Smooth muscle cell (in vitro differentiated cells): ENCODE measurements around the gene AKAP13. TPM values are rescaled to one million over a fixed set of nuclear protein-coding genes. Genes with fewer than 3 reads are reported as not detected.

Experiments used
- DNase-seq: peaks from one replicate; lab custom pipeline; 2025; ENCODE audit not compliant: unreplicated experiment; lab: John Stamatoyannopoulos, UW
- H2AFZ ChIP-seq: fragments of 200-600 bp; sonication (generic); 2 replicates; pipeline ENCODE4 v1.6.0; 2016; ENCODE audit warnings: antibody characterized with exemption, low read depth, mild to moderate bottlenecking
- H3F3A ChIP-seq: fragments of 200-600 bp; sonication (generic); 2 replicates; pipeline ENCODE4 v1.6.0; 2017; ENCODE audit warnings: antibody characterized with exemption, low read depth
- H3K27ac ChIP-seq: fragments of 200-600 bp; sonication (generic); 2 replicates; pipeline ENCODE4 v1.5.1; 2016; ENCODE audit warnings: low read depth, mild to moderate bottlenecking
- H3K27me3 ChIP-seq: fragments of 200-600 bp; sonication (generic); 2 replicates; pipeline ENCODE4 v1.6.1; 2016; ENCODE audit warnings: low read depth, mild to moderate bottlenecking
- H3K36me3 ChIP-seq: fragments of 200-600 bp; sonication (generic); 2 replicates; pipeline ENCODE4 v1.5.1; 2016; ENCODE audit warnings: low read depth
- H3K4me1 ChIP-seq: fragments of 200-600 bp; sonication (generic); 2 replicates; pipeline ENCODE4 v1.5.1; 2016; ENCODE audit warnings: low read depth
- H3K4me2 ChIP-seq: fragments of 200-600 bp; sonication (generic); 2 replicates; pipeline ENCODE4 v1.6.0; 2016; ENCODE audit warnings: mild to moderate bottlenecking
- H3K4me3 ChIP-seq: fragments of 200-600 bp; sonication (generic); 2 replicates; pipeline ENCODE4 v1.5.1; 2016; ENCODE audit warnings: mild to moderate bottlenecking
- H3K79me2 ChIP-seq: fragments of 200-600 bp; sonication (generic); 2 replicates; pipeline ENCODE4 v1.6.0; 2016; ENCODE audit warnings: low read depth, mild to moderate bottlenecking
- H3K9ac ChIP-seq: fragments of 200-600 bp; sonication (generic); 2 replicates; pipeline ENCODE4 v1.6.0; 2016; ENCODE audit warnings: low read depth
- H3K9me3 ChIP-seq: fragments of 200-600 bp; sonication (generic); replicated peaks from 2 replicates; pipeline ENCODE4 v1.5.1; 2016; ENCODE audit warnings: low read depth
- H4K20me1 ChIP-seq: fragments of 200-600 bp; sonication (generic); 2 replicates; pipeline ENCODE4 v1.6.0; 2016; ENCODE audit warnings: low read depth
- WGBS: methylation state at CpG from one replicate; pipeline ENCODE4 v1.1.7; 2016; ENCODE audit warnings: low lambda C conversion rate; 5-methylcytosine and 5-hydroxymethylcytosine counted together
- polyA plus RNA-seq: library from polyadenylated mRNA; unstranded; fragments of >200 nt; fragmentation: Nextera tagmentation; extraction: Ambion mirVana; gene quantifications from 2 replicates; pipeline ENCODE4 v1.2.1, GENCODE V29; 2016
- total RNA-seq: library from RNA; depleted of rRNA; stranded (reverse); fragments of >200 nt; gene quantifications from 2 replicates; pipeline ENCODE4 v1.2.3, GENCODE V29; 2014
- TF ChIP-seq, protein P1 (sequence below): fragments of 200-600 bp; sonication (generic); IDR thresholded peaks from 2 replicates; pipeline ENCODE4 v1.5.1; 2017; ENCODE audit warnings: borderline replicate concordance, mild to moderate bottlenecking, antibody characterized with exemption; ENCODE audit not compliant: insufficient read depth, poor library complexity, severe bottlenecking

The AKAP13 gene
- total and polyA plus RNA-seq, 2 experiments from 2014 or later, result 43.3 to 63.5 TPM

DNA sequence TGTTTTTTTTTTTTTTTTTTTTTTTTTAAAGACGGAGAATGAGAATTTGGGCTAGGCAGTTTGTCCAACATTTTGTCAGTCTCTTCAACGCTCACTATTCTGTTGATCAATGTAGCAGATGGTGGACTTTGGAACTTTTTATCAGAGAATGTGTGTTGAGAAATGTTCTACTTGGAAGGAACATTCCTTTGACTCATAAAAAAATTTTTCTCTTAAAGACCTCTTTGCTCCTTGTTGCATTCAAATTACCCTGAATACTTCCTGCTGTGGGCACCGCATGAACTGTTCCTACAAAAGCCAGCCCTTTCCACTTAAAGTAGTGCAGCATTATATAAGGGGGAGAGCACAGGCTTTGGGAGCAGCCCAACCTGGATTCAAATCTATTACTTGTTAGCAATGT, 182.9 kb downstream of the AKAP13 start:
- H3K9ac ChIP-seq, result no peak overlapping the region
- DNase-seq, result no peak
- H3F3A ChIP-seq, result no peaks in the 10 kb centered on the region
- no peak overlapping the region for H3K4me2 ChIP-seq
- no peaks in the 10 kb centered on the region for H3K9me3 ChIP-seq
- H3K27me3 ChIP-seq, result no peaks in the 10 kb centered on the region
- H4K20me1 ChIP-seq, result peaks cover 31% of the 10 kb centered on the region
- no peaks in the 10 kb centered on the region for H3K36me3 ChIP-seq
- TF ChIP-seq, protein P1, sequence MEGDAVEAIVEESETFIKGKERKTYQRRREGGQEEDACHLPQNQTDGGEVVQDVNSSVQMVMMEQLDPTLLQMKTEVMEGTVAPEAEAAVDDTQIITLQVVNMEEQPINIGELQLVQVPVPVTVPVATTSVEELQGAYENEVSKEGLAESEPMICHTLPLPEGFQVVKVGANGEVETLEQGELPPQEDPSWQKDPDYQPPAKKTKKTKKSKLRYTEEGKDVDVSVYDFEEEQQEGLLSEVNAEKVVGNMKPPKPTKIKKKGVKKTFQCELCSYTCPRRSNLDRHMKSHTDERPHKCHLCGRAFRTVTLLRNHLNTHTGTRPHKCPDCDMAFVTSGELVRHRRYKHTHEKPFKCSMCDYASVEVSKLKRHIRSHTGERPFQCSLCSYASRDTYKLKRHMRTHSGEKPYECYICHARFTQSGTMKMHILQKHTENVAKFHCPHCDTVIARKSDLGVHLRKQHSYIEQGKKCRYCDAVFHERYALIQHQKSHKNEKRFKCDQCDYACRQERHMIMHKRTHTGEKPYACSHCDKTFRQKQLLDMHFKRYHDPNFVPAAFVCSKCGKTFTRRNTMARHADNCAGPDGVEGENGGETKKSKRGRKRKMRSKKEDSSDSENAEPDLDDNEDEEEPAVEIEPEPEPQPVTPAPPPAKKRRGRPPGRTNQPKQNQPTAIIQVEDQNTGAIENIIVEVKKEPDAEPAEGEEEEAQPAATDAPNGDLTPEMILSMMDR, result no peak
- no peak overlapping the region for H2AFZ ChIP-seq
- peaks cover 10% of the 10 kb centered on the region for H3K4me1 ChIP-seq
- 69% methylated on average over 3 of the region's 3 CpGs for WGBS
- no peak overlapping the region for H3K27ac ChIP-seq
- H3K79me2 ChIP-seq, result peaks cover 32% of the 10 kb centered on the region
- no peak overlapping the region for H3K4me3 ChIP-seq

DNA sequence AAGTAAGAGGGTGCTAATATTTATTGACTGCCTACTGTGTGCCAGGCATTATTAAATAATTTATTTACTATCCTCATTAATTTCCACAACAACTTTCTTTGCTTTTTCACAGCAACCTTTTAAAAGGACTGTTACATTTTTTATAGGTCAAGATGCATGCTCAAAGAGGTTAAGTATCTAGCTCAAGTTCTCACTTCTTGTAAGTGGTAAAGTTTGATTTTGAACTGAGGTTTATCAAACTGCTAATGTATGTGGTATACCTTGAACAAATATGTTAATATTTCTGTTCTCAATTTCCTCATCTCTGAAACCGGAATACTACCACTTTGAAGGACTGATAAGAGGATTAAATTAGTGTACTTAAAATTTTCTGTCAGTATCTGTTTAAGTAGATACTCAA, 183.3 kb downstream of the AKAP13 start:
- Histone ChIP-seq H3K4me1 (peaks cover 10% of the 10 kb centered on the region), H2AFZ (no peak overlapping the region), H3K79me2 (peaks cover 35% of the 10 kb centered on the region), H3K27me3 (no peaks in the 10 kb centered on the region), H3F3A (no peaks in the 10 kb centered on the region), H3K9me3 (no peaks in the 10 kb centered on the region), H3K27ac (no peak overlapping the region), H3K4me2 (no peak overlapping the region), H4K20me1 (peaks cover 35% of the 10 kb centered on the region), H3K36me3 (no peaks in the 10 kb centered on the region), H3K4me3 (no peak overlapping the region), H3K9ac (no peak overlapping the region)
- DNase-seq, result no peak
- 64% methylated on average over 1 of the region's 1 CpG for WGBS
- TF ChIP-seq, protein P1, result no peak

DNA sequence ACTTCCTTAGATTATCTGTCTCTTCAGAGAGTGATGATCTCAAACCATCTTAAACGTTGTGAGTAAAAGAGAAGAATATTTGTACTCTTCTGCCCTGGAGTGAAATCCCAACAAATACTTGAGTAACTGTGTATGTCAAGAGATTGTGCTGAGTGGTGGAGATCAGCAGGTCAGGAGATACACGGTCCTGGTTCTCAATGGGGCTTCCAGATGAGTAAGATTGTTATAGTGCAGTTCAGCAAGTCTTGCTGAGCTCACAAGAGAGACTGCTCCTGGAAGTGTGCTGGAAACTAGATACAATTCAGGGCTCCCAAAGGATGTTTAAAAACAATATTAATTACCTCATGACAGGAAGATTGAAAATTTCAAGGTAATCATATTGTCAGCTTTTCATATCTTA, 184.3 kb downstream of the AKAP13 start:
- H3K27me3 ChIP-seq, result no peaks in the 10 kb centered on the region
- H3K4me2 ChIP-seq, result no peak overlapping the region
- H3K79me2 ChIP-seq, result peaks cover 42% of the 10 kb centered on the region
- H3K27ac ChIP-seq, result no peak overlapping the region
- H3K4me1 ChIP-seq, result peaks cover 10% of the 10 kb centered on the region
- TF ChIP-seq, protein P1, result no peak
- H3K9ac ChIP-seq, result no peak overlapping the region
- DNase-seq, result no peak
- H3F3A ChIP-seq, result no peaks in the 10 kb centered on the region
- WGBS, result 71% methylated on average over 2 of the region's 2 CpGs
- H3K4me3 ChIP-seq, result no peak overlapping the region
- H3K9me3 ChIP-seq, result no peaks in the 10 kb centered on the region
- H2AFZ ChIP-seq, result no peak overlapping the region
- peaks cover 39% of the 10 kb centered on the region for H4K20me1 ChIP-seq
- no peaks in the 10 kb centered on the region for H3K36me3 ChIP-seq

DNA sequence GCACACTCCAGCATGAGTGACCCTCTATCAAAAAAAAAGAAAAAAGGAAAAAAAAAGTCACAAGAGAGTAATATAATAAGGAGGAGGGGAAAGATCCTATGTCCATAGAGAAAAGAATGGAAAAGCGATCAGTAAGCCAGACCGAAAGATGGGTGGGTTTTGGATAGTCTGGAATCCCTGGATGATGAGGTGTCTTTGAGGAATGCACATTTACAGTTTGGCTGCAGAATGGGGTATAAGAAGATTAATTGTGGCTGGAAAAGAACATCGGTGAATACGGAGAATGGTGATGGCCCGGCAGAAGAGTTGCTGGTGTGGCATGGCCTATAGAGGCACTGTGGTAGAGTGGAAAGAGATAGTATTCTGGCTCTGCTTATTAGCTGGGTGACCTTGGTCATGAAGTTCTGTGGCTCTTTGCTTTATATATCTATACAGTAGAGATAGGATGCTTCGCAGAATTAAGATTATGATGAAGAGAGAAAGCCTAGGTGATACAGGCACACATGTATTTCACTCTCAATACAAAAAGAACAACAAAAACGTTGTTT, 187.9 kb downstream of the AKAP13 start:
- TF ChIP-seq, protein P1, result no peak
- Histone ChIP-seq H3K27me3 (no peaks in the 10 kb centered on the region), H3K4me1 (peaks cover 10% of the 10 kb centered on the region), H4K20me1 (peaks cover 56% of the 10 kb centered on the region), H2AFZ (no peak overlapping the region), H3K79me2 (peaks cover 51% of the 10 kb centered on the region), H3K4me2 (no peak overlapping the region), H3K9ac (no peak overlapping the region), H3K36me3 (no peaks in the 10 kb centered on the region), H3K27ac (no peak overlapping the region), H3K9me3 (no peaks in the 10 kb centered on the region), H3F3A (no peaks in the 10 kb centered on the region), H3K4me3 (no peak overlapping the region)
- WGBS, result 93% methylated on average over 7 of the region's 7 CpGs
- DNase-seq, result no peak
